GM23338 (cell line): Measurements from ENCODE around the gene SEC61G. TPM values are rescaled to one million over a fixed set of nuclear protein-coding genes. Genes with fewer than 3 reads are reported as not detected.

Source experiments
- ATAC-seq: fragments of 200-7000 bp; cut with Tn5 transposase; 3 replicates; pipeline ENCODE4 v1.9.1; 2020
- DNase-seq: peaks from one replicate; pipeline ENCODE4 v3.0.0-alpha.2; 2015; ENCODE audit warnings: low spot score
- H2AFZ ChIP-seq: fragments of 200-600 bp; sonication (generic); 2 replicates; pipeline ENCODE4 v1.8.0; 2016; ENCODE audit warnings: antibody characterized with exemption, mild to moderate bottlenecking, moderate library complexity
- H3F3A ChIP-seq: fragments of 200-600 bp; sonication (generic); replicated peaks from 2 replicates; pipeline ENCODE4 v1.8.0; 2017; ENCODE audit warnings: antibody characterized with exemption, mixed run types, low read depth
- H3K27ac ChIP-seq: fragments of 200-600 bp; sonication (generic); 2 replicates; pipeline ENCODE4 v1.6.1; 2016; ENCODE audit warnings: low read depth
- H3K27me3 ChIP-seq: fragments of 200-600 bp; sonication (generic); 2 replicates; pipeline ENCODE4 v1.8.0; 2016; ENCODE audit warnings: mild to moderate bottlenecking, mixed run types, moderate library complexity; ENCODE audit not compliant: insufficient read depth
- H3K36me3 ChIP-seq: fragments of 200-600 bp; sonication (generic); 2 replicates; pipeline ENCODE4 v1.8.0; 2016; ENCODE audit warnings: mild to moderate bottlenecking; ENCODE audit not compliant: insufficient read depth
- H3K4me1 ChIP-seq: fragments of 200-600 bp; sonication (generic); 2 replicates; pipeline ENCODE4 v1.8.0; 2016; ENCODE audit warnings: mild to moderate bottlenecking, moderate library complexity; ENCODE audit not compliant: insufficient read depth
- H3K4me2 ChIP-seq: fragments of 200-600 bp; sonication (generic); 2 replicates; pipeline ENCODE4 v1.7.1; 2017; ENCODE audit warnings: mixed run types
- H3K4me3 ChIP-seq: fragments of 200-600 bp; sonication (generic); 2 replicates; pipeline ENCODE4 v1.6.1; 2016; ENCODE audit warnings: mixed run types
- H3K79me2 ChIP-seq: fragments of 200-600 bp; sonication (generic); replicated peaks from 2 replicates; pipeline ENCODE4 v1.8.0; 2017; ENCODE audit warnings: mild to moderate bottlenecking; ENCODE audit not compliant: insufficient read depth
- H3K9me2 ChIP-seq: fragments of 200-600 bp; sonication (generic); 2 replicates; pipeline ENCODE4 v1.8.0; 2017; ENCODE audit not compliant: insufficient read depth
- H4K20me1 ChIP-seq: fragments of 200-600 bp; sonication (generic); replicated peaks from 2 replicates; pipeline ENCODE4 v1.8.0; 2017; ENCODE audit warnings: mild to moderate bottlenecking; ENCODE audit not compliant: insufficient read depth
- H3K27ac Mint-ChIP-seq: 2 replicates; pipeline ENCODE4 v1.8.0; 2020; ENCODE audit warnings: inconsistent platforms, mild to moderate bottlenecking, moderate library complexity, mixed read lengths
- H3K27me3 Mint-ChIP-seq: 3 replicates; pipeline ENCODE4 v1.8.0; 2022; ENCODE audit warnings: low read depth, mild to moderate bottlenecking, moderate library complexity, mixed read lengths, inconsistent platforms; ENCODE audit not compliant: insufficient read depth, poor library complexity
- H3K36me3 Mint-ChIP-seq: 3 replicates; pipeline ENCODE4 v1.8.0; 2021; ENCODE audit warnings: low read depth, mild to moderate bottlenecking, inconsistent platforms, moderate library complexity, mixed read lengths
- H3K4me1 Mint-ChIP-seq: 3 replicates; pipeline ENCODE4 v1.8.0; 2020; ENCODE audit warnings: mild to moderate bottlenecking, inconsistent platforms, mixed read lengths
- H3K4me3 Mint-ChIP-seq: 3 replicates; pipeline ENCODE4 v1.8.0; 2021; ENCODE audit warnings: moderate library complexity, mild to moderate bottlenecking, inconsistent platforms, mixed read lengths
- H3K9me3 Mint-ChIP-seq: 3 replicates; pipeline ENCODE4 v1.8.0; 2020; ENCODE audit warnings: moderate library complexity, mild to moderate bottlenecking, inconsistent platforms, mixed read lengths
- CREB1 ChIP-seq: fragments of 250-450 bp; sonication (Bioruptor Pico); IDR thresholded peaks from 2 replicates; pipeline ENCODE4 v1.5.0; 2020; ENCODE audit warnings: low read depth, mild to moderate bottlenecking, moderate library complexity
- CTCF ChIP-seq, 2 experiments: fragments of 200-600 bp in 1 of 2; sonication (generic) in 1 of 2; conservative IDR thresholded peaks; 2 replicates each; pipeline versions ENCODE4 v1.5.1 to v1.6.1; 2016 to 2017; ENCODE audit warnings: antibody characterized with exemption in 2 of 2, low read depth in 2 of 2, mild to moderate bottlenecking in 2 of 2, moderate library complexity in 1 of 2
- ETS1 ChIP-seq: IDR thresholded peaks from 2 replicates; pipeline ENCODE4 v1.6.1; 2016; ENCODE audit warnings: antibody characterized with exemption
- EZH2 ChIP-seq: fragments of 200-600 bp; sonication (generic); IDR thresholded peaks from one replicate; pipeline ENCODE4 v1.8.0; 2017; ENCODE audit warnings: antibody characterized with exemption, mild to moderate bottlenecking, low read depth; ENCODE audit not compliant: unreplicated experiment
- EZH2phosphoT487 ChIP-seq: fragments of 200-600 bp; sonication (generic); IDR thresholded peaks from one replicate; pipeline ENCODE4 v1.8.1; 2018; ENCODE audit warnings: antibody characterized with exemption; ENCODE audit not compliant: unreplicated experiment
- JUNB ChIP-seq: IDR thresholded peaks from one replicate; pipeline ENCODE4 v1.6.1; 2016; ENCODE audit warnings: antibody characterized with exemption; ENCODE audit not compliant: unreplicated experiment
- NANOG ChIP-seq: IDR thresholded peaks from 2 replicates; pipeline ENCODE4 v1.6.1; 2016; ENCODE audit warnings: antibody characterized with exemption, borderline replicate concordance
- POLR2AphosphoS5 ChIP-seq: IDR thresholded peaks from 2 replicates; pipeline ENCODE4 v1.6.1; 2016; ENCODE audit warnings: antibody characterized with exemption, low read depth
- REST ChIP-seq: IDR thresholded peaks from one replicate; pipeline ENCODE4 v1.6.1; 2018; ENCODE audit warnings: antibody characterized with exemption; ENCODE audit not compliant: unreplicated experiment
- STAT1 ChIP-seq: IDR thresholded peaks from one replicate; pipeline ENCODE4 v1.6.1; 2016; ENCODE audit warnings: antibody characterized with exemption; ENCODE audit not compliant: unreplicated experiment
- ZNF114 ChIP-seq: fragments of 250-450 bp; sonication (Bioruptor Pico); IDR thresholded peaks from 2 replicates; pipeline ENCODE4 v1.5.0; 2020; ENCODE audit warnings: mild to moderate bottlenecking, moderate library complexity
- ZNF331 ChIP-seq: fragments of 250-450 bp; sonication (Bioruptor Pico); IDR thresholded peaks from 2 replicates; pipeline ENCODE4 v1.5.0; 2020; ENCODE audit warnings: low read depth, mild to moderate bottlenecking, moderate library complexity
- ZNF462 ChIP-seq: fragments of 250-450 bp; sonication (Bioruptor Pico); IDR thresholded peaks from 2 replicates; pipeline ENCODE4 v1.5.0; 2020; ENCODE audit warnings: mild to moderate bottlenecking, moderate library complexity
- polyA plus RNA-seq: library from polyadenylated mRNA; unstranded; fragments of >200 nt; fragmentation: Nextera tagmentation; extraction: Ambion mirVana; gene quantifications from 2 replicates; pipeline ENCODE4 v1.2.1, GENCODE V29; 2016
- total RNA-seq: library from RNA; depleted of rRNA; stranded (reverse); fragments of >200 nt; shearing (Covaris generic); gene quantifications from 2 replicates; pipeline ENCODE4 v1.2.3, GENCODE V29; 2014

The SEC61G gene
- total and polyA plus RNA-seq, 2 experiments from 2014 or later = 350 to 497 TPM

GRCh38 chr7:54774785-54775740 is 16.1 kb upstream of the SEC61G start:
- H3K27ac Mint-ChIP-seq = no peak overlapping the region
- peaks cover 2% of the 10 kb centered on the region for H3K27me3 Mint-ChIP-seq

More at GRCh38 chr7:54774785-54775740, 16.1 kb upstream of the SEC61G start:
- DNase-seq (no peak), ATAC-seq (no peak)
- Histone ChIP-seq H2AFZ (no peak overlapping the region), H3K79me2 (no peaks in the 10 kb centered on the region), H3K27me3 (no peaks in the 10 kb centered on the region; the same call in 1 of the 2 replicates), H3K4me3 (no peak overlapping the region), H3F3A (no peaks in the 10 kb centered on the region), H3K36me3 (0 out of 2 replicates have a peak, but pooled peaks cover 5% of the 10 kb centered on the region), H3K9me2 (peaks cover 11% of the 10 kb centered on the region; the same call in 1 of the 2 replicates), H4K20me1 (no peaks in the 10 kb centered on the region), H3K4me1 (no peaks in the 10 kb centered on the region), H3K4me2 (no peak overlapping the region), H3K27ac (no peak overlapping the region)
- Mint-ChIP-seq H3K9me3 (peaks cover 29% of the 10 kb centered on the region), H3K4me3 (no peak overlapping the region), H3K4me1 (peaks cover 5% of the 10 kb centered on the region), H3K36me3 (peaks cover 26% of the 10 kb centered on the region)
- TF ChIP-seq CTCF (conservative IDR thresholded peaks at IDR 0.05; ENCODE audit: low read depth in 2 of 2) (no peak), ZNF462 (CRISPR knock-in tag) (no peak), CREB1 (CRISPR knock-in tag) (no peak), JUNB (no peak), POLR2AphosphoS5 (no peak), NANOG (no peak), STAT1 (no peak), EZH2 (no peak), ETS1 (no peak), ZNF331 (CRISPR knock-in tag) (no peak), REST (no peak), ZNF114 (CRISPR knock-in tag) (no peak), EZH2phosphoT487 (no peak)
